CD4-positive, alpha-beta T cell (primary cell): ENCODE measurements around the gene SV2A. TPM values are rescaled to one million over a fixed set of nuclear protein-coding genes. Genes with fewer than 3 reads are reported as not detected.

Experiments
- ATAC-seq: fragments of 200-7000 bp; cut with Tn5 transposase; one replicate; pipeline ENCODE4 v1.10.0; 2022; ENCODE audit warnings: mild to moderate bottlenecking; ENCODE audit not compliant: poor library complexity
- CTCF ChIA-PET: fragments of 350-600 bp; sonication (Branson Sonifier 250); formaldehyde crosslinking; loops from one replicate; lab custom pipeline; 2021; ENCODE audit warnings: antibody characterized with exemption, inconsistent platforms; lab: Charles Lee
- POLR2A ChIA-PET: fragments of 350-600 bp; sonication (Branson Sonifier 250); formaldehyde crosslinking; loops from one replicate; lab custom pipeline; 2021; ENCODE audit warnings: antibody characterized with exemption, inconsistent platforms; lab: Charles Lee
- DNase-seq, 14 experiments: peaks; one replicate each; pipeline ENCODE4 v3.0.0-alpha.2; 2013 to 2020; ENCODE audit warnings: mixed read lengths in 2 of 14
- H3K27ac ChIP-seq, 2 donors: one replicate each; pipeline versions ENCODE4 v1.5.1 to v1.7.0; 2013; ENCODE audit warnings: low read length in 2 of 2, low read depth in 1 of 2, mild to moderate bottlenecking in 1 of 2
- H3K27me3 ChIP-seq, 2 experiments: 1 replicate in 1 of 2; 2 replicates in 1 of 2; pipeline versions ENCODE4 v1.6.1 to v1.7.0; 2013; ENCODE audit warnings: low read length in 2 of 2, control low read depth in 1 of 2, mild to moderate bottlenecking in 1 of 2, moderate library complexity in 1 of 2; ENCODE audit not compliant: insufficient read depth in 2 of 2, control insufficient read depth in 1 of 2
- H3K36me3 ChIP-seq: one replicate; pipeline ENCODE4 v1.6.1; 2013; ENCODE audit warnings: low read length, control low read depth; ENCODE audit not compliant: insufficient read depth
- H3K4me1 ChIP-seq: one replicate; pipeline ENCODE4 v1.6.1; 2013; ENCODE audit warnings: low read length, control low read depth; ENCODE audit not compliant: insufficient read depth
- H3K4me3 ChIP-seq: one replicate; pipeline ENCODE4 v1.5.1; 2013; ENCODE audit warnings: mild to moderate bottlenecking, low read length, moderate library complexity
- H3K9me3 ChIP-seq, 2 experiments: 1 replicate in 1 of 2; 2 replicates in 1 of 2; pipeline versions ENCODE4 v1.6.1 to v1.7.0; 2013; ENCODE audit warnings: low read length in 2 of 2, mild to moderate bottlenecking in 2 of 2, control low read depth in 1 of 2, moderate library complexity in 1 of 2; ENCODE audit not compliant: control insufficient read depth in 1 of 2, insufficient read depth in 1 of 2
- H3K27ac Mint-ChIP-seq: one replicate; pipeline ENCODE4 v1.8.0; 2020; ENCODE audit warnings: mixed read lengths
- H3K27me3 Mint-ChIP-seq: one replicate; pipeline ENCODE4 v1.8.0; 2021; ENCODE audit warnings: mixed read lengths
- H3K36me3 Mint-ChIP-seq: one replicate; pipeline ENCODE4 v1.8.0; 2021; ENCODE audit warnings: low read depth, mixed read lengths
- H3K4me1 Mint-ChIP-seq: one replicate; pipeline ENCODE4 v1.8.0; 2021; ENCODE audit warnings: low read depth, mixed read lengths
- H3K4me3 Mint-ChIP-seq: one replicate; pipeline ENCODE4 v1.8.0; 2020; ENCODE audit warnings: mild to moderate bottlenecking, mixed read lengths
- H3K9me3 Mint-ChIP-seq: one replicate; pipeline ENCODE4 v1.8.0; 2020; ENCODE audit warnings: mixed read lengths
- CTCF ChIP-seq: fragments of 200-600 bp; IDR thresholded peaks from one replicate; pipeline ENCODE4 v1.8.0; 2022; ENCODE audit warnings: antibody characterized with exemption, mild to moderate bottlenecking
- intact Hi-C, 2 experiments: fragments of 100-400 bp; cut with DNase I in 1 of 2; cut with micrococcal nuclease in 1 of 2; formaldehyde crosslinking; loops; one replicate each; pipeline versions ENCODE4 v1.15.1 to v1.9.0; 2023 to 2025; cut with DNase I, micrococcal nuclease
- total RNA-seq, 174 experiments: library from RNA in 2 of 174; stranded (reverse) in 2 of 174; gene quantifications; one replicate each; pipeline ENCODE4 v1.2.3 and lab custom pipeline; 2021 to 2026

SV2A gene
- total RNA-seq, 2 experiments from 2014 or later = 2.5 to 2.9 TPM

- peak overlapping the region; percentile 88 for H3K4me3 Mint-ChIP-seq
- ATAC-seq (no peak), DNase-seq (no peak)
- H3K9me3 ChIP-seq = no peaks in the 10 kb centered on the region
- peaks cover 43% of the 10 kb centered on the region for H3K4me1 Mint-ChIP-seq
- TF ChIP-seq CTCF = no peak
- H3K36me3 Mint-ChIP-seq = peaks cover 5% of the 10 kb centered on the region
- H3K4me3 ChIP-seq = peak overlapping the region; percentile 72
- no peaks in the 10 kb centered on the region for H3K27me3 Mint-ChIP-seq
- ChIA-PET POLR2A (interaction anchor here (1.2 to 4.2 kb wide), 3 partner anchors 11 to 30 kb away, joined by 6 to 47 read pairs (median 8); partner anchors contain the start of genes BOLA1 and SF3B4), CTCF (no interaction called here)
- intact Hi-C loops = no loop called here
- H3K27me3 ChIP-seq = no peaks in the 10 kb centered on the region
- no peak overlapping the region for H3K27ac Mint-ChIP-seq
- no peaks in the 10 kb centered on the region for H3K9me3 Mint-ChIP-seq
- H3K36me3 ChIP-seq = peaks cover under 1% of the 10 kb centered on the region
- peaks cover 26% of the 10 kb centered on the region for H3K4me1 ChIP-seq
- no peak overlapping the region for H3K27ac ChIP-seq
Observed at GRCh38 chr1:149916898-149917252, 769 bp downstream of the SV2A start.

GRCh38 chr1:149916193-149916897, 1.3 kb downstream of the SV2A start:
- ChIA-PET POLR2A (interaction anchor here (0.7 to 4.2 kb wide), 6 partner anchors 8 to 73 kb away, joined by 3 to 47 read pairs (median 5); partner anchors contain the start of genes BOLA1 and SF3B4), CTCF (no interaction called here)
- Histone ChIP-seq H3K27ac (no peak overlapping the region), H3K36me3 (no peaks in the 10 kb centered on the region), H3K4me1 (peaks cover 26% of the 10 kb centered on the region), H3K4me3 (peak overlapping the region; percentile 72), H3K9me3 (no peaks in the 10 kb centered on the region), H3K27me3 (no peaks in the 10 kb centered on the region)
- Mint-ChIP-seq H3K36me3 (peaks cover under 1% of the 10 kb centered on the region), H3K4me1 (peaks cover 43% of the 10 kb centered on the region), H3K4me3 (peak overlapping the region; percentile 88), H3K9me3 (no peaks in the 10 kb centered on the region), H3K27me3 (no peaks in the 10 kb centered on the region), H3K27ac (no peak overlapping the region)
- ATAC-seq = peak; percentile 9
- intact Hi-C loops = no loop called here
- no peak for DNase-seq
- no peak for TF ChIP-seq CTCF

GRCh38 chr1:149915429-149916192, 2.0 kb downstream of the SV2A start:
- H3K36me3 ChIP-seq = no peaks in the 10 kb centered on the region
- ChIA-PET POLR2A (interaction anchor here (0.7 to 4.2 kb wide), 7 partner anchors 9 to 72 kb away, joined by 3 to 47 read pairs (median 4); partner anchors contain the start of genes BOLA1 and SF3B4), CTCF (interaction anchor here (0.9 kb wide), 1 partner anchor 27 kb away, joined by 3 read pairs; no protein-coding TSS in a partner anchor)
- Mint-ChIP-seq H3K36me3 (no peaks in the 10 kb centered on the region), H3K27ac (no peak overlapping the region), H3K4me3 (peak overlapping the region; percentile 88), H3K27me3 (no peaks in the 10 kb centered on the region), H3K4me1 (peaks cover 43% of the 10 kb centered on the region), H3K9me3 (no peaks in the 10 kb centered on the region)
- peaks cover 26% of the 10 kb centered on the region for H3K4me1 ChIP-seq
- no peaks in the 10 kb centered on the region for H3K9me3 ChIP-seq
- no peaks in the 10 kb centered on the region for H3K27me3 ChIP-seq
- no peak overlapping the region for H3K27ac ChIP-seq
- no peak overlapping the region for H3K4me3 ChIP-seq
- no peak for TF ChIP-seq CTCF
- ATAC-seq (no peak), DNase-seq (no peak)
- intact Hi-C loops = no loop called here
